ENCODE measurements around the gene DBH. TPM values are rescaled to one million over a fixed set of nuclear protein-coding genes. Genes with fewer than 3 reads are reported as not detected.
A peak's percentile ranks its signal among the peaks of the same experiment; 100 is the strongest.
"Not testable (repeated sequence)": the region's sequence is repeated elsewhere in the genome, so short reads cannot be mapped to it uniquely, and the experiment has no call there.

Gene DBH
- total and polyA plus RNA-seq, 5 donors, result 0.05 to 0.14 (median 0.09) TPM; not detected in 2

GRCh38 chr9:133613432-133613831 is 22.7 kb upstream of the DBH start:
- Histone ChIP-seq H3K4me3 (ENCODE audit: low read length) (no peak overlapping the region), H3K9me3 (ENCODE audit: control insufficient read depth, low read length) (no peaks in the 10 kb centered on the region), H3K4me1 (ENCODE audit: control insufficient read depth, insufficient read depth, low read length) (no peaks in the 10 kb centered on the region), H3K27me3 (ENCODE audit: control insufficient read depth, insufficient read depth) (no peaks in the 10 kb centered on the region), H3K27ac (ENCODE audit: low read length) (no peak overlapping the region)
- intact Hi-C loops (cut with DNase I), result no loop called here
- ATAC-seq (no peak), DNase-seq (no peak)
- 84% methylated on average over 16 of the region's 16 CpGs for WGBS

GRCh38 chr9:133614056-133614455 is 22.1 kb upstream of the DBH start:
- no peaks in the 10 kb centered on the region for H3K27me3 ChIP-seq (ENCODE audit: control insufficient read depth, insufficient read depth)
- H3K9me3 ChIP-seq (ENCODE audit: control insufficient read depth, low read length), result no peaks in the 10 kb centered on the region
- no peaks in the 10 kb centered on the region for H3K4me1 ChIP-seq (ENCODE audit: control insufficient read depth, insufficient read depth, low read length)
- WGBS, result 72% methylated on average over 10 of the region's 10 CpGs
- no peak overlapping the region for H3K27ac ChIP-seq (ENCODE audit: low read length)
- intact Hi-C loops (cut with DNase I), result no loop called here
- no peak for ATAC-seq
- no peak for DNase-seq
- no peak overlapping the region for H3K4me3 ChIP-seq (ENCODE audit: low read length)

GRCh38 chr9:133614678-133615077 is 21.5 kb upstream of the DBH start:
- H3K27ac ChIP-seq (ENCODE audit: low read length), result no peak overlapping the region
- intact Hi-C loops (cut with DNase I), result no loop called here
- H3K4me1 ChIP-seq (ENCODE audit: control insufficient read depth, insufficient read depth, low read length), result no peaks in the 10 kb centered on the region
- no peaks in the 10 kb centered on the region for H3K27me3 ChIP-seq (ENCODE audit: control insufficient read depth, insufficient read depth)
- H3K9me3 ChIP-seq (ENCODE audit: control insufficient read depth, low read length), result no peaks in the 10 kb centered on the region
- no peak for ATAC-seq
- no peak for DNase-seq
- WGBS, result 65% methylated on average over 5 of the region's 5 CpGs
- no peak overlapping the region for H3K4me3 ChIP-seq (ENCODE audit: low read length)

GRCh38 chr9:133615186-133615585 is 21.0 kb upstream of the DBH start:
- Histone ChIP-seq H3K4me3 (ENCODE audit: low read length) (no peak overlapping the region), H3K27ac (ENCODE audit: low read length) (no peak overlapping the region), H3K9me3 (ENCODE audit: control insufficient read depth, low read length) (no peaks in the 10 kb centered on the region), H3K4me1 (ENCODE audit: control insufficient read depth, insufficient read depth, low read length) (no peaks in the 10 kb centered on the region), H3K27me3 (ENCODE audit: control insufficient read depth, insufficient read depth) (no peaks in the 10 kb centered on the region)
- WGBS, result 28% methylated on average over 16 of the region's 16 CpGs
- ATAC-seq, result no peak
- intact Hi-C loops (cut with DNase I), result no loop called here
- peak in 1 of 3 donors; percentile 28 for DNase-seq

GRCh38 chr9:133615606-133616188 is 20.5 kb upstream of the DBH start:
- 67% methylated on average over 13 of the region's 13 CpGs for WGBS
- no peak overlapping the region for H3K27ac ChIP-seq (ENCODE audit: low read length)
- ATAC-seq, result no peak
- H3K4me3 ChIP-seq (ENCODE audit: low read length), result no peak overlapping the region
- H3K9me3 ChIP-seq (ENCODE audit: control insufficient read depth, low read length), result no peaks in the 10 kb centered on the region
- intact Hi-C loops (cut with DNase I), result no loop called here
- no peaks in the 10 kb centered on the region for H3K4me1 ChIP-seq (ENCODE audit: control insufficient read depth, insufficient read depth, low read length)
- DNase-seq, result no peak
- no peaks in the 10 kb centered on the region for H3K27me3 ChIP-seq (ENCODE audit: control insufficient read depth, insufficient read depth)

- DNase-seq, result peak in 1 of 3 donors; percentile 44
Observed at GRCh38 chr9:133616643-133617405, 19.3 kb upstream of the DBH start.

GRCh38 chr9:133618726-133619125 is 17.4 kb upstream of the DBH start:
- WGBS, result 81% methylated on average over 10 of the region's 10 CpGs
- peak in 1 of 3 donors; percentile 28 for DNase-seq
- ATAC-seq, result no peak
- no peaks in the 10 kb centered on the region for H3K9me3 ChIP-seq (ENCODE audit: control insufficient read depth, low read length)
- no peaks in the 10 kb centered on the region for H3K27me3 ChIP-seq (ENCODE audit: control insufficient read depth, insufficient read depth)
- no peaks in the 10 kb centered on the region for H3K4me1 ChIP-seq (ENCODE audit: control insufficient read depth, insufficient read depth, low read length)
- no peak overlapping the region for H3K27ac ChIP-seq (ENCODE audit: low read length)
- H3K4me3 ChIP-seq (ENCODE audit: low read length), result no peak overlapping the region
- intact Hi-C loops (cut with DNase I), result no loop called here

More at GRCh38 chr9:133616643-133617405, 19.3 kb upstream of the DBH start:
- 81% methylated on average over 13 of the region's 13 CpGs for WGBS
- Histone ChIP-seq H3K4me3 (ENCODE audit: low read length) (no peak overlapping the region), H3K9me3 (ENCODE audit: control insufficient read depth, low read length) (no peaks in the 10 kb centered on the region), H3K27ac (ENCODE audit: low read length) (no peak overlapping the region), H3K4me1 (ENCODE audit: control insufficient read depth, insufficient read depth, low read length) (no peaks in the 10 kb centered on the region), H3K27me3 (ENCODE audit: control insufficient read depth, insufficient read depth) (no peaks in the 10 kb centered on the region)
- intact Hi-C loops (cut with DNase I), result no loop called here
- no peak for ATAC-seq

GRCh38 chr9:133619791-133620190 is 16.4 kb upstream of the DBH start:
- ATAC-seq (no peak), DNase-seq (no peak)
- WGBS, result 30% methylated on average over 8 of the region's 8 CpGs
- intact Hi-C loops (cut with DNase I), result no loop called here
- no peaks in the 10 kb centered on the region for H3K9me3 ChIP-seq (ENCODE audit: control insufficient read depth, low read length)
- H3K4me3 ChIP-seq (ENCODE audit: low read length), result no peak overlapping the region
- no peaks in the 10 kb centered on the region for H3K4me1 ChIP-seq (ENCODE audit: control insufficient read depth, insufficient read depth, low read length)
- H3K27me3 ChIP-seq (ENCODE audit: control insufficient read depth, insufficient read depth), result no peaks in the 10 kb centered on the region
- no peak overlapping the region for H3K27ac ChIP-seq (ENCODE audit: low read length)

- intact Hi-C loops (cut with DNase I), result no loop called here
- 77% methylated on average over 11 of the region's 11 CpGs for WGBS
- H3K4me1 ChIP-seq (ENCODE audit: control insufficient read depth, insufficient read depth, low read length), result no peaks in the 10 kb centered on the region
- no peak for ATAC-seq
- H3K27me3 ChIP-seq (ENCODE audit: control insufficient read depth, insufficient read depth), result no peaks in the 10 kb centered on the region
- DNase-seq, result no peak
- peaks cover 2% of the 10 kb centered on the region for H3K9me3 ChIP-seq (ENCODE audit: control insufficient read depth, low read length)
- no peak overlapping the region for H3K4me3 ChIP-seq (ENCODE audit: low read length)
- H3K27ac ChIP-seq (ENCODE audit: low read length), result no peak overlapping the region
Observed at GRCh38 chr9:133621725-133622267, 14.4 kb upstream of the DBH start.

GRCh38 chr9:133622555-133622954 is 13.6 kb upstream of the DBH start:
- intact Hi-C loops (cut with DNase I), result no loop called here
- no peak for ATAC-seq

GRCh38 chr9:133626008-133626407 is 10.2 kb upstream of the DBH start:
- H3K4me3 ChIP-seq (ENCODE audit: low read length); H3K9me3 ChIP-seq (ENCODE audit: control insufficient read depth, low read length); intact Hi-C loops (cut with DNase I); H3K27ac ChIP-seq (ENCODE audit: low read length); ATAC-seq; DNase-seq; H3K27me3 ChIP-seq (ENCODE audit: control insufficient read depth, insufficient read depth); H3K4me1 ChIP-seq (ENCODE audit: control insufficient read depth, insufficient read depth, low read length): not testable (repeated sequence)

More at GRCh38 chr9:133622555-133622954, 13.6 kb upstream of the DBH start:
- no peak overlapping the region for H3K4me3 ChIP-seq (ENCODE audit: low read length)
- DNase-seq, result no peak
- 45% methylated on average over 5 of the region's 5 CpGs for WGBS
- H3K4me1 ChIP-seq (ENCODE audit: control insufficient read depth, insufficient read depth, low read length), result no peaks in the 10 kb centered on the region
- peaks cover 2% of the 10 kb centered on the region for H3K9me3 ChIP-seq (ENCODE audit: control insufficient read depth, low read length)
- H3K27ac ChIP-seq (ENCODE audit: low read length), result no peak overlapping the region
- no peaks in the 10 kb centered on the region for H3K27me3 ChIP-seq (ENCODE audit: control insufficient read depth, insufficient read depth)
